Liver (tissue), 3 donors: ENCODE measurements around the gene KDM5A.

Experiments
- CTCF ChIP-seq: fragments of 150-350 bp; IDR thresholded peaks from 2 replicates; pipeline ENCODE4 v1.5.1; 2017; ENCODE audit warnings: improper control_type of control experiment, low read depth, low read length; ENCODE audit not compliant: missing input control
- HNF4G ChIP-seq: IDR thresholded peaks from 2 replicates; pipeline ENCODE4 v1.6.1; 2016; ENCODE audit warnings: antibody characterized with exemption
- REST ChIP-seq: IDR thresholded peaks from 2 replicates; pipeline ENCODE4 v1.6.1; 2016; ENCODE audit warnings: antibody characterized with exemption, mild to moderate bottlenecking
- SP1 ChIP-seq: IDR thresholded peaks from 2 replicates; pipeline ENCODE4 v1.6.1; 2018; ENCODE audit warnings: antibody characterized with exemption, mild to moderate bottlenecking
- TAF1 ChIP-seq: conservative IDR thresholded peaks from 2 replicates; pipeline ENCODE4 v1.6.1; 2016; ENCODE audit warnings: antibody characterized with exemption, mild to moderate bottlenecking
- donor health status: healthy.
- donor health status: healthy.

DNA sequence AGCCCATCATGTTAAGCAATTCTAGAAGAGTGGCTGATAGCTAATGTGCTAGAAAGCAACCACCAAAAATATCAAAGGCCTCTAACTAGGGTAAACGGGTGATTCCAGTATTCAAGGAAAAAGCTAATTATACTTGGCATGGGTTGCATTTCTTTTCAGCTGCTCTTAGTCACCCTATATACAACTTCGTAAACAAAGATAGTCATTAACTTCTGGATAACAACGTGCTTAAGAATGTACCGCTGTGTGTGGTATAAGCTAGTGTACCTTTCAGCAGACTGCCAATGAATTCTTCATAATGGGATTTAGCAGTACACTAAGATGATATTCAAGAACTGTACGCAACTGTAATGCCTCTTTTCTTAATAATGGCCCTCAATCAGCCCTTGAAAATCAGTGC is 84.3 kb downstream of the KDM5A start:
- no peak for TF ChIP-seq CTCF
- no peak for TF ChIP-seq HNF4G
- TF ChIP-seq REST: no peak
- TF ChIP-seq TAF1: no peak
- TF ChIP-seq SP1: no peak
